ENCODE data around the gene LDB2. TPM values are rescaled to one million over a fixed set of nuclear protein-coding genes. Genes with fewer than 3 reads are reported as not detected.
"Not testable (repeated sequence)": the region's sequence is repeated elsewhere in the genome, so short reads cannot be mapped to it uniquely, and the experiment has no call there.

The LDB2 gene
- polyA plus RNA-seq, 1 donor = 41.2 TPM

- no peak for DNase-seq
Observed at GRCh38 chr4:16590797-16591196, 307.6 kb downstream of the LDB2 start.

GRCh38 chr4:16588651-16589050, 309.8 kb downstream of the LDB2 start:
- no peak for DNase-seq

DNA sequence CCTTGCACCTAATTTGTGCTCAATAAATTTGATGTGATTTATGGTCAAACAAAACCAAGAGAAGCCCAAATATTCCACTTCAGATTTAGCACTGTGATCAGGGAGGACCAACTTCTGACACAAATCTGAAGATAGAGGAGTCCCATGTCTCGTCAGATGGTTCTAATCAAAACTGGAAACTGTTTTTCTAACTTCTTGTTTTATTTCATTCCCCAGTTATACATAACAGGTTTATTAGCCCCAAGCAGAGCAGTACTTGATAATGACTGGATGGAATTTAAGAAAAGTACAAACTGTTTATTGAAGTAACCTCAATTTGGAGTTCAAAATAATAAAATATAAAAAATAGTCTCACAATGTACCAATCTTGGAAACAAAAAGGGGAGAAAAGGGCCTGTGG, 310.3 kb downstream of the LDB2 start:
- DNase-seq = no peak

DNA sequence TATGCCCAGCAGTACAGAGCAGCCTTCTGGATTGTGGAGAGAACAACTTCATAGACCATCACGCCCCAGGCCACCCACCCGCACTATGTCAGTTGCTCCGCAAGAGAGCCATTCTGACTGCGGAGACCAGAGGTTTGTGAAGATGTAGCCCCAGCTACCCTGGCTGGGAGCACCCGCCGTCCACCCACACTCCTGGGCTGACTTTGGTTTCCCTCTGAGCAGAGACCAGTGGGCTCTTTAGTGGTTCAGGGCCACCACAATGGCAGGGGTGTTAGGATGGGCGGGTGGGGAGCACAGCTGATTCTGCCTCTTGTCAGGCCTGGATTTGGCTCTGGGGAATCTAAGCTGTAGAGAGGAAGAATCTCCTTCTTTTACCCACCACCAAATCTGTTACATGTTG, 313.4 kb downstream of the LDB2 start:
- no peak for DNase-seq

DNA sequence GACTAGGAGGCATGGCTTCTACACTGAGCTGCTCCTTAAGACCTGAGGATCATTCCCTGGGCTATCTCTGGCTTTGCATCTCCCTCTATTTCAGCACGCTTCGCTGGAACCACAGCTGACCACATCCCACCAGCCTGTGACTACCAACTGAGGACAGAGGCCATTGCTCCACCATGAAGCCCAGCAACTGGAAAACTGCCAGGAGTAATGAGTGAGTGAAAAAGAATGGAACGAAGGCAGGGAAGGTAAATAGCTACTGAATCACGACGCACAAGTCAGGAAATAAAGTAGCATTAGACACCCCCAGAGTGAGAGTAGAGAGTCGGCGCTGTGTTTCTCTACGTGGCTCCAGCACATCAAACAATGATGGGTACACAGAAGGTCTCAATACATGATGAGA, 314.7 kb downstream of the LDB2 start:
- DNase-seq = no peak

DNA sequence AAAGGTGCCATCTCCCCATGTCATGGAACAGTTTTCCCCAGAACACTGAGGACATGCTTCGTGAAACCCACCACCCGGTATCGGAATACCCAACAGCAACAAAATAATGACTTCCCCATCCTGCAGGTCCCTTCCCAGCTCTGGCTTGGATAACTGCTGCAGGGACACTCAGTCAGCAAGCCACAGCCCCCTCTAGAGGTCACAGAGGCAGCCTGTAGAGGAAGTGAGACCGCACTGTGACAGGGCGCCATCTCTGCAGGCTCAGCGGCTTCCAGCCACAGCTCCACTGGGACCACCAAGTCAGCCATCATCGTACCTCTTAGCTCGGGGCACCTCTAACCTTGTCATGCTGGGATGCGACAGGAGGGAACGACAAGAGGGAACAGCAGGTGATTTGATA, 315.9 kb downstream of the LDB2 start:
- DNase-seq = no peak

DNA sequence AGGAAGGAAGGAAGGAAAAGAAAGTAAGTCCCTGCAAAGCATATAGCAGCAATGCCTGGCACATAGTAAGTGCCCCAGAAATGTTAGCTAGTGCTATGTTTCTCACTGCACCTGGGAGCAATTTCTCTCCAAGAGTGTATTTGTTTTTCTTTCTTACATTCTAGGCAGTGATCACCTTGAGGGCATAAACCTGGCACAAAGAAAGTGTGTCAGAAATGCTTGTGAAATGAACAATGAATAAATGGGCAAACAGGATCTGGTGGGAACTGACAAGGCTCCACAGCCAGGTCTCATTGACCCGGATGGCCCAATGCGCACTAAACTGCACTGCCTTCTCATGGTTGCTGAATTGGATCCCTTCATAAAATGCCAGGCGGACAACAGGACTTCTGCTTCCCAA, 316.4 kb downstream of the LDB2 start:
- no peak for DNase-seq

- DNase-seq = no peak
Observed at GRCh38 chr4:16581117-16581516, 317.3 kb downstream of the LDB2 start.

GRCh38 chr4:16580514-16580913, 317.9 kb downstream of the LDB2 start:
- DNase-seq = no peak

- no peak for DNase-seq
Observed at GRCh38 chr4:16579866-16580265, 318.6 kb downstream of the LDB2 start.

DNA sequence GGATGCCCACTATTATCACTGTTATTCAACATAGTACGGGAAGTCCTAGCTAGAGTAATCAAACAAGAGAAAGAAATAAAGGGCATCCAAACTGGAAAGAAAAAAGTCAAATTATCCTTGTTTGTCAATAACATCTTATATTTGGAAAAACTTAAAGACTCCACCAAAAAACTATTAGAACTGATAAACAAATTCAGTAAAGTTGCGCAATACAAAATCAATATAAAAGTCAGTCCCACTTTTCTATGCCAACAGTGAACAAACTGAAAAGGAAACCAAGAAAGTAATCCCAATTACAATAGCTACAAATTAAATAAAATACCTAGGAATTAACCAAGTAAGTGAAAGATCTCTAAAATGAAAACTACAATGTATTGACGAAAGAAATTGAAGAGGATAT, 321.3 kb downstream of the LDB2 start:
- DNase-seq = no peak

DNA sequence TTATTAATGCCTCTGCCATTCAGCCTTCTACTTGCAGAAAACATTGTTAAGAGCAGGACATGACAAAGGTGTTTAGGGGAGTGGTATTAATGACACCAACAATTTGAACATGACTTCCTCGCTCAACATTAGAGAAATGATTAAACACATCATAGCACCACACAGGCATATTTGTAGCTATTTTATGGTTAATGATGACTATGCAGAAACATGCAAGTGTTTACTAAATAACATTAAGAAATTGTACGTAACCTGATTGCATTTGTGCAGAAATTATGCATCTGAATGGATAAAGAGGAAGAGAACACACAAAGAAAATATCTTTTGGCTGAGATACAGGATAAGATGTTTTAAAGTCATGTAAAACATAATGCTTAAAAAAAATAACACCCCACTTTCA, 323.5 kb downstream of the LDB2 start:
- no peak for DNase-seq

GRCh38 chr4:16573739-16574138, 324.7 kb downstream of the LDB2 start:
- peak; percentile 62 for DNase-seq

DNA sequence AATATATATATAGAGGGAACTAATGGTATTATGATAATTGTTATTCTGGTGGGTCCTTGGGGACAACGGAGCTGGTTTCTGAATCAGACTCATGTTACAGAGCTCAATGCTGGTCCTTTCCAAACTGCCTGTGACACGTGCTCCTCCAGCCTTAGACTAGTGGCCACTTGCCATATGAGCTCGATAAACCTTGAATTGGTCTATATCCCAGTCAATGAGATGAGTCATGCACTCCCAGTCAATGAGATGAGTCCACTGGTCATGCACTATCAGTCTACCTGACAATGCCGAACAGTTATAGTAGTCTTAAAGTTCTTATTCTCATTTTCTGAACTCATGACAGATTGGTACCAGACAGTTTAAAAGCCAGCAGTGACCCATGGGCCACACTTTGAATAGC, 325.2 kb downstream of the LDB2 start:
- DNase-seq = peak; percentile 43

DNA sequence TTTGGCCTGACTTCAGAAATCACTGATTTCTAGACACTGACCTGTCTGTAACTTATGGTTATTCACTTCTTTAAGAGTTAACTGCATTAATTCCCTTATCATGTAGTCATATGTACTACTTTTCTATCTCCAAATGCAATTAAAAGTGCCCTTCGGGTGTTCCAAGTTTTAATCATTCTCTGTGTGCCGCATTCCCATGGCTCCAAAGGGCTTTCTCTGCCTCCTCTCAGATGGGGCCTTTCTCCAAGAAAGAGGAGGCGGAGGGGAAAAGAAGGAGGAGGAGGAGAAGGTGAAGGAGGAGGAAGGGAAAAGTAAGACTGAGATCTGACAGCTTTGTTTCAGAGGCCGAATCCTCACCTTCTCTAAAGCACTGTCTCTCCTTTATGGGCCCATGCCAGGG, 325.8 kb downstream of the LDB2 start:
- DNase-seq = no peak

- DNase-seq = no peak
Observed at GRCh38 chr4:16572161-16572560, 326.3 kb downstream of the LDB2 start.

GRCh38 chr4:16569790-16570189, 328.7 kb downstream of the LDB2 start:
- DNase-seq = no peak

- DNase-seq = not testable (repeated sequence)
Observed at GRCh38 chr4:16557316-16557715, 341.1 kb downstream of the LDB2 start.

DNA sequence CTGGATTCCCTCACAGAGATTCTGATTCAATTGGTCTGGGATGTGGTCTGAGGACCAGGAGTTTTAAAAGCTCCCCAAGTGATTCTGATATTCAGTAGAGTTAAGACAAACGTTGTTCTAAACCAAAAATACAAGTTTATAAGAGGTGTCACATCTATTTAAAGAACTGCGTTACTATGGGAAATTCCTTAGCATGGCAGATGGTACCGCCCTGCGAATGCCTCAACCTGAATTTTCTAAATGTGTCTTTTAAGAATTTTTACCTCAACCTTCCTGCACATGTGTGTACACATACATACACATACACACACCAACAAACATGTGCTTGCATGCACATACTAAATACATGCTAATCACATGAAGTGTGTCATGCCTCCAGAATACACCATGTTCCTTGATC, 343.3 kb downstream of the LDB2 start:
- no peak for DNase-seq

- no peak for DNase-seq
Observed at GRCh38 chr4:16550531-16550930, 347.9 kb downstream of the LDB2 start.

DNA sequence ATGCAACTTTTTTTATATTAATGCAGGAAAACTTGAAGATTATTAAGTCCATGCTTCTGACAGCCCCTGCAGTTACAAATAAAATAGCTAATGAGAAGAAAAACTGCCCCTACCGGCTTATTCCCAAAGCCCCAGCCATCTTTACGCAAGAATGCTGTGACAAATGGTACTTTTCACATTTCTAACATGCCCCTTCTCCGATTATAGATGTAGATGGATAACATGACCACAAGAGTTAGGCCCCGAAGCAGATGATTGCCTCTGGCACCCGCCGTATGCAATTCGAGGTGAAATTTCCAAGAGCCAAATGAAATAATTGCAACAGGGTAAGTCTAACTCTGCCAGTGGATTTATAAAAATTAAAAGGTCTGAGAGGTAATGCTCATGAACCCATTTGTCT, 352.8 kb downstream of the LDB2 start:
- no peak for DNase-seq

DNA sequence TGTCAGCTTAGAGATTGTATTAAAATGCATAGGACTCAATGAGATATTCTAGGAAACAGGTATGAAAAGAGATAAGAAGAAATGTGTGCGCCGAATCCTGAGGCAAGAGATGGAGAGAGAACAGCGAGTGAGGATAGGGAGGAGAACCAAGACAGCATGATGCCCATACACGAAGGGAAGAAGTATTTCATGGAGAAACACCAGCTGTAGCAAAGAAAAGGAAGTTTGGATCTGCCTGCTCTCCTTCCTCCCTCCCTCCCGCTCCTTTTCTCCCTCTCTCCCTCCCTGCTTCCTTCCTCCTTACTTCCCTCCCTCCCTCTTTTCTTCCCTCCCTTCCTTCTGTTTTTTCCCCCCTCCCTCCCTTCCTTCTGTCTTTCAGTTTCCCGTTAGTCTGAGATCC, 353.6 kb downstream of the LDB2 start:
- no peak for DNase-seq

DNA sequence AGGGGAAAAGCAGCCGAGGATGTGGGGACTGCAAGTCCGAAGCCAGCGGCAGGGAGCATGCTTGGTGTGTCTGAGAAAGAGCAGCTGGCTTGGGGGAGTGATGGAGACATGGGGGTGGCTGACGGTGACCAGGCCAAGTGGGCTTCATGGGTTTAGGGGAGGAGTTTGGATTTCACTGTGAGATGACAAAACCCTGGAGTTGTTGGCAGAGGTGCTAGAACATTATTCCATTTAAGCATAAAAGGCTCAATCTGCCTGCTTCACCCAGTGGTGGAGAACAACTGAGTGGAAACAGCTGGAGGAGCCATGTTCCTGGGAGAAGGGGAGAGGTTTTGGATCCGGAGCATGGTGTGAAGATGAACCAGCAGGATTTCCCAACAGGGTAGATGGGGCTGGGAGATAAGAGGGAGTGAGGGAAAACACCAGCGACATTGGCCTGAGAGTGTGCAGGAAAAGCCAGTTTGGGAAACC, 354.2 kb downstream of the LDB2 start:
- no peak for DNase-seq

DNA sequence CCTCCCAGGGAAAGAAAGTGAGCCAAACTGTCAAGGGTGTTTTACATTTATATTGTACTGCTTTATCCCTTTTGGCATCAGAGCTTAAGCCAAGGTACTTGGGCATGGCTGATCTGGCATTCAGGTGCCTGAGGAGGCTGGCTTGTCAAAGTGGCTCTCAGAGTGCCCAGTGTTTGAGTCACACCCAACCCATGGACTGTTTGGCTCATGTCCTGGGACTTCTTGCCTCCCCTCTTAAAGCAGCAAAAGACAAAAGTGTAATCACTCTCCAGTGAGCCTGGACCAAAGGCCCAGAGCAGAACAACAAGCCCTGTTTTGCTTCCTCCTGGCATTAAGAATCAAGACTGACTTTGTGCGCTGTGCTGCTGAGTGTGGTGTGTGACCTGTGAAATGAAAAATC, 360.5 kb downstream of the LDB2 start:
- no peak for DNase-seq

DNA sequence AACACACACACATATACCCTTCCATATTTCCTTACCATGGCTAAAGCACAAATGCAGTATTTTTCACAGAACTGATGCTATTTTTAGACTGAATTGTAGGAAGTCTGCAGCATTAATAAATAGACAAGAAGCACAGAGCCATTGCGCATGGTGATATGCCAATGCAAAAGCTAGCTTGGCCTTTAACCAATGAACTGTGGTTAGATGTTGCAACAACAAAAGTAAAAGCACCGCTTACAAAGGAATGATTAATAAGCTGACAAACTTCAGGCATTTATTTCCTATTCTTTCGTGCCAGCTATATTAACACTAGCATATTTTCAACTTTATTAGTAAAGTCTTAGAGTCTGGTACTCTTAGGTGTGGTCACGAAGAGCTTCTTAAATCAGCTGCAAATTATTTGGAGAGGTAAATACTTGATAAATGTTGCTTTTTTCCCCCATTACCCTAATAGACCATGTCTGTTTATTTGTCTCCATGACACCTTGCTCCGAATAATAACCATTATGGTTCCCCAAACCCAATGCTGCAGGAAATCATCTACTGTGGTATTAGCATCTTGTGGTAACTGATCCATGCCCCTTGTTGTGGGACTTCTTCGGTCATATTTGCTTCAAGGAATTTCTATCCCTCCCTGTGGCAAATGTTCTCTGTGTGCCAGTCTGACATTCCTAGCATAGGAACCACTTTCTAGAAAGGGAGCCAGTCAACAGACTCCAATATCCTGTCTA, 366.0 kb downstream of the LDB2 start:
- no peak for DNase-seq

Data from hindlimb muscle (tissue), 1 donor.